Muscle of leg (tissue), 11 donors: ENCODE results near the gene ZBTB20. TPM values are rescaled to one million over a fixed set of nuclear protein-coding genes. Genes with fewer than 3 reads are reported as not detected.

Experiments used
- DNase-seq: peaks from one replicate; pipeline ENCODE4 v3.0.0; 2013
- H3K27ac ChIP-seq: one replicate; pipeline ENCODE4 v1.5.1; 2013; ENCODE audit warnings: mild to moderate bottlenecking, low read length, control low read depth
- H3K27me3 ChIP-seq: one replicate; pipeline ENCODE4 v1.6.1; 2013; ENCODE audit warnings: low read length; ENCODE audit not compliant: control insufficient read depth, insufficient read depth
- H3K36me3 ChIP-seq: one replicate; pipeline ENCODE4 v1.6.1; 2013; ENCODE audit warnings: low read length; ENCODE audit not compliant: control insufficient read depth, insufficient read depth
- H3K4me1 ChIP-seq: one replicate; pipeline ENCODE4 v1.6.1; 2013; ENCODE audit warnings: low read length; ENCODE audit not compliant: control insufficient read depth, insufficient read depth
- H3K4me3 ChIP-seq: one replicate; pipeline ENCODE4 v1.5.1; 2013; ENCODE audit warnings: low read length, control low read depth
- H3K9me3 ChIP-seq: replicated peaks from 2 replicates; pipeline ENCODE4 v1.6.1; 2013; ENCODE audit warnings: low read depth, low read length; ENCODE audit not compliant: control insufficient read depth
- WGBS: methylation state at CpG from one replicate; pipeline ENCODE4 v1.1.5; 2013; ENCODE audit warnings: missing lambda C conversion rate; ENCODE audit not compliant: insufficient coverage; 5-methylcytosine and 5-hydroxymethylcytosine counted together
- polyA plus RNA-seq, 8 donors: library from polyadenylated mRNA; unstranded; fragments of 120-200 nt; gene quantifications; one replicate each; pipeline versions ENCODE4 v1.2.1 to v1.2.3, GENCODE V29; 2013; ENCODE audit warnings: inconsistent platforms in 1 of 8, low replicate concordance in 1 of 8; ENCODE audit not compliant: insufficient read length in 8 of 8, insufficient read depth in 1 of 8
- total RNA-seq: library from RNA; stranded (reverse); fragments of 120-200 nt; gene quantifications from one replicate; pipeline ENCODE4 v1.2.4, GENCODE V29; 2013

The ZBTB20 gene
- total and polyA plus RNA-seq, 9 donors: 1.0 to 16.6 (median 2.8) TPM

GRCh38 chr3:114554731-114555130 lies 592.4 kb downstream of the ZBTB20 start:
- Histone ChIP-seq H3K9me3 (no peaks in the 10 kb centered on the region), H3K4me3 (no peak overlapping the region), H3K4me1 (no peaks in the 10 kb centered on the region), H3K36me3 (no peaks in the 10 kb centered on the region), H3K27me3 (no peaks in the 10 kb centered on the region), H3K27ac (no peak overlapping the region)
- DNase-seq: no peak
- no CpG with 5 or more reads among the region's 1 CpG for WGBS

DNA sequence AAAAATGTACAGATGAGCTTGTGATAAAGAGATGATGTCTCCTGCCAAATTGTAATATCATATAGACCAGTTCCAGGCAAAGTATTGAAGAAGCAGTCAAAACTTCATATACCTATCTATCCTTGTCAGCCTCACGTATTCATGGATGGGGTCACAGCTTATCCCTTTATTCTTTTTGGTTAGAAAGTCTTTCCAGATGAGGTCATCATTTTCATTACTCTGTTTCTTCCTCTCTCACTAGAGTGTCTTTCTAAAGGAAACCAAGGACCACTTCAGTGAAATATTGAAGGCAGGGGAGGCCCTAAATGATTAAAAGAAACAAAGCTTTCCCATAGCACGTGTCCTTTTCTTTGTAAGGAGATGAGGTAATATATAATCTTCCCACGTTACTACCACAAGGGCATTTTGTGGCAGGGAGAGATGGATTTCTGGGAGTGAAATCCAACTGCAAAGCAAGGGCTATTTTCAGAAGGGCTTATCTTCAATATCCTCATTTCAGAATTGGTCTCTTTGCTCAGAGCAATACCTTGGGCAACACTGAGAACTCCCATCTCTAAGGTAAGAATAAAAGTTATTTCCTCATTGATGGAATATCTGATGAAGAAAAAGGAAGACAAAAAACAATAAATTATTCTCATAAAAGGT lies 593.0 kb downstream of the ZBTB20 start:
- Histone ChIP-seq H3K4me3 (no peak overlapping the region), H3K4me1 (no peaks in the 10 kb centered on the region), H3K36me3 (no peaks in the 10 kb centered on the region), H3K9me3 (no peaks in the 10 kb centered on the region), H3K27ac (no peak overlapping the region), H3K27me3 (no peaks in the 10 kb centered on the region)
- WGBS: no CpG with 5 or more reads among the region's 3 CpGs
- DNase-seq: no peak

DNA sequence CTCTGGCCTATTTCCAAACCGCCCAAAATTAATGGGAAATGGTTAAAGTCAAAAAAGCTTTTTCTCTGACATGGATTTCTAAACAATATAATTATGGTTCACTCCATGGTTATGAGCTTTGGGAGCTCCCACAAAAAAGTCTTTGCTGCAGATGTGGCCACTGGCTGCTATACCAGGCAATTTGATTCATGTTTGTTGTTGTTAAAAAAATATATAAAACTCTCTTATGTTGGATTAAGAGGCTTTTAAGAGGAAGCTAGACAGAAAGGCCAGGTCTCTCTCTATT lies 594.6 kb downstream of the ZBTB20 start:
- Histone ChIP-seq H3K36me3 (no peaks in the 10 kb centered on the region), H3K27ac (no peak overlapping the region), H3K4me1 (no peaks in the 10 kb centered on the region), H3K4me3 (no peak overlapping the region), H3K27me3 (no peaks in the 10 kb centered on the region), H3K9me3 (no peaks in the 10 kb centered on the region)
- WGBS: no CpG with 5 or more reads among the region's 1 CpG
- DNase-seq: no peak

- DNase-seq: no peak
- H3K27ac ChIP-seq: no peak overlapping the region
- H3K36me3 ChIP-seq: no peaks in the 10 kb centered on the region
- H3K4me1 ChIP-seq: no peaks in the 10 kb centered on the region
- no CpG with 5 or more reads among the region's 4 CpGs for WGBS
- no peak overlapping the region for H3K4me3 ChIP-seq
- H3K27me3 ChIP-seq: no peaks in the 10 kb centered on the region
- no peaks in the 10 kb centered on the region for H3K9me3 ChIP-seq
Measured at GRCh38 chr3:114551770-114552526, 595.1 kb downstream of the ZBTB20 start.

DNA sequence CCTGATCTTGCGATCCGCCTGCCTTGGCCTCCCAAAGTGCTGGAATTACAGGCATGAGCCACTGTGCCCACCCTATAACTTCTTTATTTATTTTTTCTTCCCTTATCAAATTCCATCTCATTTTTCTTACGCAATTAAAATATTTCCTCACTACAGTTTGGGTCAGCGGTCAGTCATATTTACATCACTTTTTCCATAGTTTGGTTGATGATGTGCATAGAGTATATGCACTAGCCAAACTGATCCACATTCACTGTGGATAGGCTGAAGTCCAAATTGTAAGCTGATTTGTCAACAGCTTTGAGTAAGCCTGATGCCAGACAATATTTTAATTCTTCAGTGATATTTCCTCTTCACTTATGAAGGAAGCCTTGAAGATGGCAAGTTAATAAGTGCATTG lies 596.9 kb downstream of the ZBTB20 start:
- no peaks in the 10 kb centered on the region for H3K27me3 ChIP-seq
- no peak overlapping the region for H3K27ac ChIP-seq
- WGBS: no CpG with 5 or more reads among the region's 4 CpGs
- H3K9me3 ChIP-seq: no peaks in the 10 kb centered on the region
- no peak for DNase-seq
- no peak overlapping the region for H3K4me3 ChIP-seq
- no peaks in the 10 kb centered on the region for H3K36me3 ChIP-seq
- H3K4me1 ChIP-seq: no peaks in the 10 kb centered on the region

DNA sequence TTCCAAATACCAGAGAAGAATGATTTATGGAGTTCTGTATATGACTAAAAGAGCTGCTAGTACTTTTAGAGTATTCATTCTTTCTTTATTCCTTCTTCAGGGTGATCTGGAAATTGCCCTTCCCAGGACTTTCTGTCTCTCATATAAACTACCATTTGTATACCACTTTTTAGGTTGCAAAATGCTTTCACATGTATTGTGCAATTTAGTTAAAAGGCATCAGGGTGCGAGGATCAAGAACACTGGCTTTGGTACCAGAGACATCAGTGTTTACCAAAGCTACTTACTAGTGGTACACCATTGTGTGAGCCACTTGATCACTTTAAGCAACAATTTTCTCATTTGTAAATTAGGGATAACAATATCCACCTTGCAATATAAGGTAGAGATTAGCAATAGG lies 601.9 kb downstream of the ZBTB20 start:
- Histone ChIP-seq H3K27me3 (no peaks in the 10 kb centered on the region), H3K27ac (no peak overlapping the region), H3K36me3 (no peaks in the 10 kb centered on the region), H3K9me3 (no peaks in the 10 kb centered on the region), H3K4me3 (no peak overlapping the region), H3K4me1 (no peaks in the 10 kb centered on the region)
- DNase-seq: no peak
- whole genome bisulfite sequencing: no CpG with 5 or more reads among the region's 1 CpG

DNA sequence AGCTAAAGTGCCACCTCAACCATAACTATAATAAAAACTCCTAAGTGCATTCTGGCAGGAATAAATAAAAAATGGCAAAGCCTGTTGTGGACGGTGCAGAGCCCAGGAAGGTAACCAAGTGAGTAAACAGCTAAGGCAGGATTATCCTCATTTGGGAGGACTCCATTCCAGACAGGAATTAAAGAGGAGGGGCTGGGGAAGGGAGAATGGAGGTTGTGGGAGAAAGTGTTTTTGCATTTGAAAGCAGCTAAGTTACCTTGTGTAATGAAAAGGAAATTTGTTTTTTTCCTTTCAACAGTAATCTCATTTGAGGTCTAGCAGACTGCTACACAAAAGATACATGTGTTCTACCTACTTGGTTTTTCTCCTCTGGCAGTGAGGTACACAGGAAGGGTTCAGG lies 604.7 kb downstream of the ZBTB20 start:
- WGBS: 38% methylated on average over 1 of the region's 1 CpG
- H3K9me3 ChIP-seq: peaks cover 2% of the 10 kb centered on the region
- no peak overlapping the region for H3K27ac ChIP-seq
- H3K36me3 ChIP-seq: no peaks in the 10 kb centered on the region
- no peaks in the 10 kb centered on the region for H3K27me3 ChIP-seq
- H3K4me1 ChIP-seq: no peaks in the 10 kb centered on the region
- DNase-seq: no peak
- no peak overlapping the region for H3K4me3 ChIP-seq

GRCh38 chr3:114539525-114539924 lies 607.6 kb downstream of the ZBTB20 start:
- 87% methylated on average over 5 of the region's 5 CpGs for WGBS
- no peak overlapping the region for H3K4me3 ChIP-seq
- no peak for DNase-seq
- H3K4me1 ChIP-seq: no peaks in the 10 kb centered on the region
- H3K36me3 ChIP-seq: no peaks in the 10 kb centered on the region
- H3K9me3 ChIP-seq: peaks cover 2% of the 10 kb centered on the region
- no peaks in the 10 kb centered on the region for H3K27me3 ChIP-seq
- no peak overlapping the region for H3K27ac ChIP-seq

GRCh38 chr3:114538211-114538610 lies 608.9 kb downstream of the ZBTB20 start:
- H3K36me3 ChIP-seq: no peaks in the 10 kb centered on the region
- no CpG with 5 or more reads among the region's 2 CpGs for whole genome bisulfite sequencing
- H3K9me3 ChIP-seq: peaks cover 2% of the 10 kb centered on the region
- no peak for DNase-seq
- no peak overlapping the region for H3K27ac ChIP-seq
- no peak overlapping the region for H3K4me3 ChIP-seq
- H3K27me3 ChIP-seq: no peaks in the 10 kb centered on the region
- no peaks in the 10 kb centered on the region for H3K4me1 ChIP-seq

DNA sequence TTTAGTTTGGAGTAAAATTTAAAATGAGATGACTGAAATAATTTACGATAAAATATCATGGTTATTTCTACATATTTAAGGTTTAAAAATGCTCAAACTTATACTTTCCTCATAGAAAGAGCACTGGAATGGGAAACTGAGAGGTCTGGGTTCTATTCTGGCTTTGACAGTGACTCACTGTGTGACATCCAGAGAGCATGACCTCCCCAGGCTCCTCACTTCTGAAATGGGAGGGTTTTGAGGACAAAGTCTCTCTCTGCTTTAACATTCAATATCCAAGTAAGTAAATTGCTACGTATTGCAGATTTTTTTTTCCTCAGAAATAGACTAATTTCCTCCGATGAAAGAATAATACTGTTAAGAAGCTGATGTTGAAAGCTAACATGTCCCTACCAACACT lies 618.6 kb downstream of the ZBTB20 start:
- no peak overlapping the region for H3K4me3 ChIP-seq
- H3K9me3 ChIP-seq: no peaks in the 10 kb centered on the region
- no peaks in the 10 kb centered on the region for H3K4me1 ChIP-seq
- no peak for DNase-seq
- H3K27ac ChIP-seq: no peak overlapping the region
- H3K27me3 ChIP-seq: no peaks in the 10 kb centered on the region
- WGBS: no CpG with 5 or more reads among the region's 3 CpGs
- peaks cover 3% of the 10 kb centered on the region for H3K36me3 ChIP-seq
